Activated CD4-positive, CD25-positive, alpha-beta regulatory T cell treated with anti-CD3 and anti-CD28 coated beads, Interleukin-2, amount 50 U/mL, for 16 hours (primary cell): ENCODE data around the gene ANKRD13D.

Experiments used
- DNase-seq: peaks from one replicate; pipeline ENCODE4 v3.0.0-alpha.2; 2020; ENCODE audit warnings: low read depth, low spot score

The ANKRD13D gene

GRCh38 chr11:67261946-67262681 lies 27.0 kb upstream of the ANKRD13D start:
- DNase-seq: no peak

GRCh38 chr11:67262731-67263675 lies 26.1 kb upstream of the ANKRD13D start:
- DNase-seq: peak; percentile 63

GRCh38 chr11:67264260-67264659 lies 24.8 kb upstream of the ANKRD13D start:
- no peak for DNase-seq

GRCh38 chr11:67264877-67265632 lies 24.0 kb upstream of the ANKRD13D start:
- no peak for DNase-seq

GRCh38 chr11:67265633-67266448 lies 23.3 kb upstream of the ANKRD13D start:
- peak; percentile 67 for DNase-seq

- no peak for DNase-seq
Observed at GRCh38 chr11:67266449-67267187, 22.5 kb upstream of the ANKRD13D start, which contains the start of gene GRK2. Gene GRK2, plus strand, starts transcription at chr11:67266473. Its CDS starts 227 bp downstream, at chr11:67266700.

- DNase-seq: no peak
Observed at GRCh38 chr11:67267188-67268080, 21.7 kb upstream of the ANKRD13D start.

- no peak for DNase-seq
Observed at GRCh38 chr11:67268081-67268961, 20.8 kb upstream of the ANKRD13D start.

- DNase-seq: no peak
Observed at GRCh38 chr11:67268962-67269268, 20.2 kb upstream of the ANKRD13D start.

GRCh38 chr11:67269401-67270255 lies 19.5 kb upstream of the ANKRD13D start:
- no peak for DNase-seq

GRCh38 chr11:67270256-67271204 lies 18.6 kb upstream of the ANKRD13D start:
- DNase-seq: no peak

GRCh38 chr11:67271205-67271540 lies 17.9 kb upstream of the ANKRD13D start:
- no peak for DNase-seq

GRCh38 chr11:67271541-67272284 lies 17.4 kb upstream of the ANKRD13D start:
- DNase-seq: no peak

- no peak for DNase-seq
Observed at GRCh38 chr11:67272327-67273259, 16.5 kb upstream of the ANKRD13D start.
